Measurements from ENCODE around the gene SMC6.
A peak's percentile ranks its signal among the peaks of the same experiment; 100 is the strongest.

Gene SMC6

DNA sequence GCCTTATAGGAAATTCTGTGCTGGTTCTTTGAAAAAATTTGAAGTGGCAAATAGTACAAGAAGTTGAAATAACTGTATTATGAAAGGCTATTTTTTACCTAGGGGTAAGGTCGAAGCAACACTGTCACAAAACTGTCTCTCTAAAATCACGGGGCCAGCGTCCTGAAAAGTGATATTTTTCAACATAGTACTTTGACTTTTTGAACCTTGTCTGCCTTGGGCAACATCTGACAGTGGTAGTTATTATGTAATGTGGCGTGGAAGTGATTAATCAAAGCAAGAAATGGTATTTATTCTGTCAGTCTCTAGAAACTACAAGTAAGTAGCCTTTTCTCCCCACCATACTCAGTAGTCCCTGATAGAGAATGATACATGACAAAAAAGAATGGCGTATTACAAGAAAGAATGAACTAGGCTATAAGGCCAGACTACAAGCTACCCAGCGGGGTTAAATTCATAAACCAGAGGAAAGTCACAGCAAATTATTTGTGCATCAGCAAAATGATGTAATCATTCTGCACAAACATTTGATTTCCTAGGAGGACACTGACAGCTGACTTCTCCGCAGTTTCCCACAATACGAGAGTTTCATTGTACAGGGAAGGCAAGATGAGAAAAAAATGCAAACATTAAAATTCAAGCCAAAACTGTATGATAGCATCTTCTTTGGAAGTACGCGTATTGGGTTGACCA, 10.2 kb upstream of the SMC6 start:
- DNase-seq: no peak

DNA sequence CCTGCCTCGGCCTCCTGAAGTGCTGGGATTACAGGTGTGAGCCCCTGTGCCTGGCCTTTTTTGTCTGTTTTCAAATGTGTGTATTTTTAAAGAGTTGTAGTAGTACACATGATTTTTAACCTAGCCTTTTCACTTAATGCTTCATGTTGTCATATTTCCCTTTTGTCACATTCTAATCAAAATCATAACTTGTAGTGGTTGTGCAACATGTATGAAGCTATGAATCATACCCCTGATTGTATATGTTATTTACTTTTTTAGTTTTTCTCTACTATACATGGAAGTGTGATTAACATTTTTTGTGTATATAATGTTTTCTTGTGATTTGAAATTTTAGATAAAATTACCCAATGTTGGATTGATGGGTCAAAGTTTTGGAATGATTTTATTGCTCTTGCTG, 8.8 kb upstream of the SMC6 start:
- no peak for DNase-seq

DNA sequence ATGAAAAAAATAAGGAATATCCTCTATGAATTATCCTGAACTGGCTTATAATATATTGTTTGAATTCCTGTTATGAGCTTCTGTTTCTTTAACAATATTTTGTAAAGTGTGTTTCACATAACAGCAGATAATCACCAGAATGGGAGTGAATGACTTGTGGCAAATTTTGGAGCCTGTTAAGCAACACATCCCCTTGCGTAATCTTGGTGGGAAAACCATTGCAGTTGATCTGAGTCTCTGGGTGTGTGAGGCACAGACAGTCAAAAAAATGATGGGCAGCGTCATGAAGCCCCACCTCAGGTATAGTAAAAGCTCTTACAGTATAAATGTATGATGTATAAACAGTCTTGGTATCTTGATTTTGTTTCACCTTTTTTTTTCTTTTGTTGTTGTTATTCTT, 6.2 kb upstream of the SMC6 start:
- DNase-seq: peak; percentile 35

DNA sequence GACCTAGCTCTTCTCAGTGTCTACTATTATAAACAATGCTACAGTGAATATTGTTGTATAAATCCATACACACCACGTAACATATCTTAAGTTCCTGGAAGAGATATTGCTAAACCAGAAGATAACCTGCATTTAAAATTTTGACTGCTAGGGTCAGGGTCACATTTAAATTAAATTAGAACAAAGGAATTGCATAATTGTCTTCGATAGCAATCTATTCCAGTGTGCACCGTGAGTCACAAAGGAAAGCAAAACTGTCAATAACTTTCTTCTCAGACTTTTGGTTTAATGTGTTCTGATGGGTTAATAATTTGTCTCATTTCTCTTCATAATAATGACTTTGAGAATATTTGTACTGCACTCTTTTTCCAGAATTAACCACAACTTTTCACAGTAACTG, 4.5 kb upstream of the SMC6 start:
- peak; percentile 28 for DNase-seq

DNA sequence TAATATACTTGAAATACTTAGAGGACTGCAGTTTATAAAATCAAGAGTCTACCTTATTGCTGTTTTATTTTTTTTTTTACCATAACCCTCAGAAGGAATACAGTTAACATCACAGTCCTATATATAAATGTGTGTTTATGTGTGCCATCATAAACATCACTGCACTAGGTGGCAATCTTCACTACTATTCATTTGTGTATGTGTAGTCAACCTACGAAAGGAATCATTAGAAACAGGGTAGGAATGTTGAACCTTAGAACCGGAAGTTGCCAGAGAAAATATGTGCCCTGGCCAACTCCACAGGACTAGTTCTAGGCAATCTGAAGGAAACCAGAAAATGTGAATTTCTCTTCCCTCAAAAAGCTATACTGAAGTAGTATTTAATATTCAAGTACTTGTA, 3.7 kb upstream of the SMC6 start:
- DNase-seq: no peak

DNA sequence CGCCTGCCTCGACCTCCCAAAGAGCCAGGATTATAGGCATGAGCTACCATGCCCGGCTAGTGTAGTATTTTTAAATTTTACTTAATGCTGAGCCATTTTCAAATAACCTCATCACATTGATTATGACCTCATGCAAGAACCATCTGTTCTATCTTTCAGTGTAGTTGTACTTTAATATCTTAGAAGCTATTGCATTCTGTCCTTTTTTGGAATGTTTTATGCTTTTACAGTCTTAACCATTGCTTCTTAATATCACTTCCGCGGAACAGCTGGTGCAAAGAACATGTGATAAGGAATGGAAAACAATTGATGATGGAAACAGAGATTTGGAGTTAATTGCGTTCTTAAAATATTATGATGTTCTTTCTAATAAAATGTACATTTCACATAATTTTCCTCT, 3.1 kb upstream of the SMC6 start:
- DNase-seq: no peak

DNA sequence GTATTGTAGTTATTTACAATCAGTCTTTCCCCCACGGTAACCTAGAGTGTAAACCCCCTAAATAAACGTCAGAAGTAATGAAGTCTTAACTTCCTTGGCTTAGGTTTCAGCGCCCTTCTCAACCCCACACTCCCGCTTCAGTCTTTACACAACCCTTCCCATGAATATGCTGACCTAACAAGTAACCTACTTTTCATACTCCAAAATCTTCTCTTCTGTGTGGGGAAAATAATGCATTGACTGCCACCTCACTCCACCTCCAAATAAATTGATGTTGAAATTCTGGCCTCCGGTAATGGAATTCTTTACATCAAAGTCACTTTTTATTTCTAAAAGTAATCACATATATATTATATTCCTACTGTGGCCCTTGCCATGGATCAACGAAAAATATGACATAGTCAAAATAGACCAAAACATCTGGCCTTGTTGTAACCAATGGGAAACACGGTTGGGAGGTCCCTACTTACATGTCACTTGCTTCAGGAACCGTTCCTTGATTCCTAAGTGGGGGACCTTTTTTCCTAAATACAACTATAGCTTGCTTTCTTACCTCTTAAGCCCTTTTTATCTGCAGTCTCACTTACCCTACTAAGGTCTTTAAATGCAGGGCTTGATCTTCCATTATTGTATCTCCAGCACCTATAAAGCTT, 1.3 kb upstream of the SMC6 start:
- DNase-seq: peak; percentile 41

DNA sequence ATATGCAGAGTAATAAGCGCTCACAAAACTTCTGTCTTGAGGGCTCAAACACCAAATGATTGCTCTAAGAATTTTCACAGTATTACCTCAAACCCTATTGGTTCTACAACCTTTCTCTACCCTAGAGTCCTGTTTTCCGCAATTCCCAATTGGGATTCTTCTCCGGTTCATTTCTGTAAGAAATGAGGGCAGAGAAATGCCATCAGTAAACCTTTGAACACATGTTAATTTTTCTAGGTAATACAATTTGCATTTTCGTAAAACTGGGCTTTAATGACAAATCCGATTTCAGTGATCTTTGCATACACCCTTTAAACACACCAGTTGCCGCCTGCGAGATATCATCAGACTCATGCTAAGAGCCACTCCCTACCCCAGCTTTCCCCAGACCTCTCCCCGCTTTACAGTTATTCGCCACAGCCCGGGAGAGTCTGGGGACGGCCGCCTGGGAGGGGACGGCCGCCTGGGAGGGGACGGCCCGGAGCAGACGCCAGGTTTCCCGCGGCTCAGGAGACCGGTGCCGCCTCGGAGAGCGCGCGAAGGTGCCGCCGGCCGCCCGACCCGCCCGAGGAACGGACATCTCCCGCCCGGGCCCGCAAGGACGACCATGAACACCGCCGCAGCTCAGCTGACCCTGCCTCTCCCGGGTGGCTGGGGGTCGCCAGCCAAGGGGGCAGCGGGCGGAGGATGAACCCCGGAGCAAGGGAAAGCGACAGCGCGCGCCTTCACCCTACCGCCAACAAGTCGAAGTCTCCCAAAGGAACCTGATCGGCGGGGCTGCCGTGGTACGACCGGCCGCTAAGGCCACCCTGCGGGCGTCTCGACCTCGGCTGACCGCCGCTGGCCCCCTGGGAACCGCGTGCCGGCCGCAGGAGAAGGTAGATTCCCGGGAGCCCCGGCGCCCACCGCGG, 463 bp downstream of the SMC6 start:
- DNase-seq: peak; percentile 90

DNA sequence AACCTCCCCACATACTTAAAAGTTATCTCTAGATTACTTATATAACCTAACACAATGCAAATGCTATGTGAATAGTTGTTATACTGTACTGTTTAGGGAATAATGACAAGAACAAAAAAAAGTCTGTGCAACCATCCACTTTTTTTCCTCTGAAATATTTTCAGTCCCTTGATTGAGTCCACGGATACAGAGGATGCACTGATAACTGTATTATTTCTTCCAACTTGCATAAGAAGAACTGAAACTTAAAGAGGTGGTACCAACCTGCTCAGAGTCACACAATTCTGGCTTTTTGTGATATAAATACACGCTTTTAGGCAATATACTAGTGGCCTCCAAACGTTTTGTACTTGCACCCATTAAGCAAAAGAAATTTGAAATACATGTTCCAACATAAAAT, 1.4 kb downstream of the SMC6 start:
- DNase-seq: no peak

DNA sequence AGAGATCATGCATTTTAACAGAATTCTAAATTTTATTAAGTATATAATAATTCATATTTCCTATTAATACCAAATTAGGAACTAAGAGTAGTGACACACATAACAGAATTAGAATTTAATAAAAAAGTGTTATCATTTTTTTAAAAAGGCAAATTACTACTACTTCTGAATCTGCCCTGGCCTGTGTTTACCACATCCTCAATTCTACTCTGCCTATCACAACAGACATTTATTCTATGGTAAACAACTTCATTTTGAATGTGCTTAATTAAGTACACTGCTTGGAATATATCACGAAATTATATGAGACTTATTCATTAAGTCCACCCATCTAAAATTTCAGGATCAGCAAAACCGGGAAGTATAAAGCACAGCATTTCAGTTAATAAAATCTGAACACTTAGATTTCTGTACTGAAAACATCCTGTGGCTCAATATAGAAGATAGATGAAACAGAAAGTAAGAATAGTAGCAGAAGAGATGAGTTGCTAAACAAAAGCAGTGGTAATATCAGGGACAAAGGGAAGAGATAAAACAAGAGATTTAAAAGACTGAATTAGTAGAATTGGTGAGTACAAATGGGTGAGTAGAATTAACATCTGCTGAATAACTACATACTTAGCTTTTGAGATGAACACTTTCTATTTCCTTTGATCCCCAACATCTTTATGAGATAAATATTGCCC, 3.7 kb downstream of the SMC6 start:
- no peak for DNase-seq

DNA sequence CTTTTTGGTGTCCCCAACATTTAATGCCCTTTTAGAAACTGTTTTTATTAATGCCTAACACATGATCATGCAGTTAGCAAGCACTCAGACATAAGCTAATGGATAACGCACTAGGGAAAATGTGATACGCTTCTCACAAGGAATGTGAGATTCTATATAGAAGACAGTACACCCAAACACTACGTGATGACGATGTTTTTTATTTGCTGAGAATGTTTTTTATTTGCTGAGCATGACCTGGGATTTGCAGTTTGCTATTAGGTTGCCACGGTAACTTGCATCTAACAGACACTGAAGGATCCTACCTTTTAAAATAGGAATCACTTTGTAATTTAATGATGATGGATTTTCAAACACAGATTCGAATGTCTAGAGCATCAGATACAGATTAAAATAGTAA, 4.9 kb downstream of the SMC6 start:
- DNase-seq: no peak

DNA sequence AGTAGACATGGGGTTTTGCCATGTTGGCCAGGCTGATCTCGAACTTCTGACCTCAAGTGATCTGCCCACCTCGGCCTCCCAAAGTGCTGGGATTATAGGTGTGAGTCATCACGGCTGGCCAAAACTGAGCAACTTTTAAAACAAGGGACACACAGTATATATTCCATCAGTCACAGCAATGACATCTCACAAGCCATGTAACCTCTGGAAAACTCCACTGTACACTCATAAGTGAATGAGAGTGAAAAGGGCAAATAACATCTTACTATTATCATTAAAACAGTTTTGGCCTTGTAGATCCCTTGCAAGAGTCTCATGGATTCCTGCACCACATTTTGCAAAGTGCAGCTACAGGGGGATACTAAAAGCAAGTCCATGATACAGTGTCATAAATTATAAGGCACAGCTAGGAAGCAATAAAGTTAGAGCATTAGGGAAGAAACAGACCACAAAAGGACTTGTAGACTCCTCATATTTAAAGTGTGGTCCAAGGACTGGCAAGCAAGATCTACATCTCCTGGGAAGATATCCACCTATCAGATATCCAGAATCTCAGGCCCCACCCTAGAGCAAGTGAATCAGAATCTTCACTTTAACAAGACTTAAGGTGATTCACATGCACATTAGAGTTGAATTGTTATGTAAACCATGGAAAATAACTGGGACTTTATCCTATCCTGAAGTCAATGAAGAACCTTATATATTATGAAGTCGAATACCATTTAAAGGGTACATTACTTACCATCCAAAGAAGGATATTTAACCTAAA, 5.7 kb downstream of the SMC6 start:
- DNase-seq: no peak

DNA sequence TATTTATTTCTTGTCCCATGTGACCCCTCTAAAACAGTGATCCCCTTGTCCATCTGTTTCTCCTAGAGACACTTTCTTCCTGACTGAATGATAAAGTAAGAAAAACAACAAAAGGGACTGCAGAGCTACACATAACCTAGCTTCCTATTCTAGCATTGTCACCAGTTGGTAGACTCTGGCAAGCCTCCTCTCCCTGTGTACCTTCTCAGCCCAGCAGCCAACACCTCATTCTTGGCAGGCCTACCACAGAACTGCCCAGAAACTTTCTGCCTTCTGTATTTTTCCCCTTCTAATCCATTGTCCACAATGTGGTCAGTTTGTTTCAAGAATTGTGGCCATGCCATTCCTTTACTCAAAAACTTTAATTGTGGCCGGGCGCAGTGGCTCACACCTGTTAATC, 13.4 kb downstream of the SMC6 start:
- DNase-seq: no peak

DNA sequence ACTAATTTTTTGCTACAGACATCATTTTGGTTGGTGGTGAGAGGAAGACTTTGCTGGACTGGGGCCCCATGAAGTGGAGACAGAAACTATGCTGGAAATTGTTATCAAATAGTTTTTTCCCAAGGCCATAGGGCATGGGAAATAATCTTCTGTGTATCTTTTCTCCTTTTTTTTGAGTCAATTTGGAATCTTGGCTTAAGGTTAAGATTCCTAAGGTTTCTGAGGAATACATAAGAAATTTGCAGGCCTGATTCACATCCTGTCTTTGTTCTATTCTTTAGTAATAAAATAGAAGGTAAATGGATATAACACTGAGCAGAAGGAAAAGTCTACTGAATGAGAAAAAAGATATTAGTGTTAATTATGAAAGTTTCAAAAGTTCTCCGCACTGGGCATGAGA, 16.6 kb downstream of the SMC6 start:
- no peak for DNase-seq

DNA sequence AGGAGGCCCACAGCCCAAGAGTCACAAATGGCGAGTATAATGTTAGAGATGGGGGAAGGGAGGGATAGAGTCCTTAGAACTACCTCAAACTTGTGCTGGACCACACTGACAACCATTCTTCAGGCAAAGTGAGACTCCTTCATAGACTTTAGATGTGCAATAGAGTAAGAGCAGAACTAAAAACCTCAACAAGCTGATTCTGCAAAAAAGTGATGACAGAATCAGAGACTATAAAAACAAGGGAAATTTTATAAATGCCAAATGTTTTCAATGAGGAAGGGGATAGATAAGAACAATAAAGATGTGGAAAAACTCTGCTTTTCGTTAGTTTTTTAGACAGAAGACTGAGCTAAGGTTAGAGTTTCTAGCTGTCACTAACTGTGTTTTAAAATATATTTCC, 17.7 kb downstream of the SMC6 start:
- DNase-seq: no peak

DNA sequence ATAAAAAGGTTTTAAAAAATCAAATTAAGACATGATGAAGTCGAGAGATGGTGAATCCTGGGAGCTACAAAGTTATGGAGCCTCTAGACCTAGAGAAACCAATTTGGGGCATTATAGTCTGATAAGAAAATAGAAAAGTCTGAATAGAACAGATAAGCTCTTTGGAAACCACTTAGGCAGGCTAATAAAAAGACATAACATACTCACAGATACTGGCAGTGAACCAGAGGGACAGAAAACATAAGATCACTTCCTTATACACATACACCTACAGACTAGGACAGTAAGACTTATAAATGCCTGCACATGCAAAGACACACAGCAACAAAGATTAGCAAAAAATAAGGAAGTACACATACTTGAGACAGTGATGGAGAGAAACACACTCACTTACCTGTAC, 20.0 kb downstream of the SMC6 start:
- DNase-seq: peak; percentile 89

DNA sequence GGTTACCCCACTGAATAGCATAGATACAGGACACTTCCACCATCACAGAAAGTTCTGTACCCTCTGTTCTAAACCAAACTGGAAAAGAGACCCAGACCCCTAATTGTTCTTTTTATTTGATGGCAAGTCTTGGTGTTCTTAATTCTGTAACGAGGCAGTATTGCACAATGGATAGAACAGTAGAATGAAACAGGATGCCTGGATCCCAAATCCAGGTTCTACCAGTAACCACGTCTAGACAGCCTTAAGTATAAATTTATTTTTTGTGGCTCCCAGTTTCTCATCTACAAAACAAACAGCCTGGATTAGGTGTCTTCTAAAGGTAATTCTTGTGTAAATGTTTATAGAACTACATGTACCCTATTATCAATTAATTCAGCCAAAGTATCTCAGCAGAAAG, 23.7 kb downstream of the SMC6 start:
- no peak for DNase-seq

DNA sequence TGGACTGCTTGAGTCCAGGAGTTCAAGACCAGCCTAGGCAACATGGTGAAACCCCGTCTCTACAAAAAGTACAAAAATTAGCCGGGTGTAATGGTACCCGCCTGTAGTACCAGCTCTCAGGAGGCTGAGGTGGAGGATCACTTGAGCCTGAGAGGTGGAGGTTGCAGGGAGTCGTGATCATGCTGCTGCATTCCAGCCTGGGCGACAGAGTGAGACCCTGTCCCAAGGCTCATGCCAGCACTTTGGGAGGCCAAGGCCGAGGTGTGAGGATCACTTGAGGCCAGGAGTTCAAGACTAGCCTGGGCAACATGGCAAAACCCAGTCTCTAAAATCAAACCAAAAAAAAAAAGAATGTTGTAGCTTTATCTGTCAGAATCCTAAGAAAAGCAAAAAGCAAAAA, 25.4 kb downstream of the SMC6 start:
- DNase-seq: no peak

DNA sequence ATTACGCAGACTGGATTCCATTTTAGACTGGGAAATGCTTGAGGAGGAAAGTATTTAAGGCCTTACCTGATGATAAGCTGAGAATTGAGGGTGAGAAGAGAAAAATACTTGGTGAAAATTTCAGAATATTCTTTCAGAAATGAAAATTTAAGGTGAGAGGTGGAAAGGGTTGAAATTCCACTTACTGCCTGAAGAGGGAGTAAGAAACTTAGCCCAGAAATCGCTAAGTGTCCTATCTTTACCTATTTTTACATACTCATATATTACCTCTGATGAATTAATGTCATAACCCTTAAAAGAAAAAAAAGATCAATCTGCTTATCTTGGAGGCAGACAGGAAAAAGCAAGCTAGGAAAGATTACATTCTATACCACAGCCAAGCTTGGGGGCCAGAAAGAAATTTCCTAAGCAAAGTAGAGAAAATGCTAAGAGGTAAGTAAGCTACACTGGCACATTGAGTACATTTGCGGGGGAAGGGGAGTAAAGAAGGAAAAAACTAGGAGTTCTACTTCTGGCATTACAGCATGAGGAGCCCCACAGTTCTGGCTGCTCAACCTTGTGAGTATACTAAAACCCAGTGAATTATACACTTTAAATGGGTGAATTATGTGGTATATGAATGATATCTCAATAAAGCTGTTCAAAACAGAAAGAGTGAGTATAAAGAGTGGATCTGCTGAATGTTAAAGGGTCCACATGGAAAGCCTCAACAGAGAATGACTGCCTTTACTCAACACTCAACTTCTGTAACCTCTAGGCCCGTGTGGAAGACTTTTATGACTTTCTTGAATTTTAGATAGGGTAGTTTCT, 33.8 kb downstream of the SMC6 start:
- DNase-seq: peak; percentile 67

DNA sequence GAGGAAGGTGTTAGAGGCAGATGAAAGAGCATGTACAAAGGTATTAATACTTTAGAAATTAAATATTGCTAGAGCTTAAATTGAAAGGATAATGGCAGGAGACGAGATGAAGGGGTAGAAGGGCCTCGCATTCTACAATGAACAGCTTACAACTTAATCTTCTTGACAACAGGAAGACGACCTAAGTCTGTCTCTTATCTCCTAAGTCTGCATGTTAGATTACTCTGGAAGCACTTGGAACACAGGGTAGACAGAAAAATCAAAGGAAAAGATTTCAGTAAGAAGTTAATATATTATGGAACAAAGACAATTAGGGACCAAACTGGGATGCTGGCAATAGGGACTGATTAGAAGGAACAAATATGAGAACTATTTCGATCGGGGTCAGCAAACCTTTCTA, 34.9 kb downstream of the SMC6 start:
- no peak for DNase-seq

DNA sequence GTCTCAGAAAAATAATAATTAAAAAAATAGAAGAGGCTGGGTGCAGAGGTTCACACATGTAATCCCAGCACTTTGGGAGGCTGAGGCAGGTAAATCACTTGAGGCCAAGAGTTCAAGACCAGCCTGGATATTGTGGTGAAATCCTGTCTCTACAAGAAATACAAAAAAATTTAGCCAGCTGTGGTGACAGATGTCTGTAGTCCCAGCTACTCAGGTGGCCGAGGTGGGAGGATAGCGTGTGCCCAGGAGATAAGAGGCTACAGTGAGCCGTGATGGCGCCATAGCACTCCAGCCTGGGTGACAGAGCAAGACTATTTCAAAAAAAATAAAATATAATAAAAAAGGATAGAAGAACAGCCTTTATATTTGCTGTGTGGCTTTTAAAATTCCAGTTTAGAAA, 35.9 kb downstream of the SMC6 start:
- DNase-seq: peak; percentile 50

DNA sequence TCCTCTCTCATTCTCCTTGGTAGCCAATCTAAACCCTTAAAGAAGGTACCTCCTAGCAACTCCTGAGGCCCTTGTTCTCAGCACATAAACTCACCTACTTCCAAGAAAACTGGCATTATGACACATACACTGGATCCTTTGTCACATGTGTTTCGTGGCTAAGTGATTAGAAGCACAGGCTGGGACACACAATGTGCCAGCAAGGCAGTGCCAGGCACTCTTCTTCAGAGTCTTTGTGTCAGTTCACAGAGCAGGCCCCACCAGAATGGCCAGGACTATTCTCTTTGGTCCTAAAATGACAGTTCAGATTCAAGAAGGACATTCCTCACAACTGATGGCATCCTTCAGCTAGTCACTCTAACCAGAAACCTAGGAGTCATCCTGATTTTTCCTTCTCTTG, 40.3 kb downstream of the SMC6 start:
- no peak for DNase-seq

Data from hematopoietic multipotent progenitor cell treated with erythropoietin and hydrocortisone succinate and interleukin-3 and kit ligand, for 6 days (in vitro differentiated cells).